Endodermal cell (in vitro differentiated cells): ENCODE results near the gene SPOCK1. TPM values are rescaled to one million over a fixed set of nuclear protein-coding genes. Genes with fewer than 3 reads are reported as not detected.

Experiments
- DNase-seq: peaks from one replicate; pipeline ENCODE4 v3.0.0-alpha.2; 2017
- H3K27ac ChIP-seq: 2 replicates; pipeline ENCODE4 v1.5.1; 2013; ENCODE audit warnings: mild to moderate bottlenecking, low read depth, low read length, moderate library complexity
- H3K27me3 ChIP-seq: 2 replicates; pipeline ENCODE4 v1.6.1; 2013; ENCODE audit warnings: mild to moderate bottlenecking, low read length, moderate library complexity; ENCODE audit not compliant: insufficient read depth, control insufficient read depth, poor library complexity, severe bottlenecking
- H3K36me3 ChIP-seq: 2 replicates; pipeline ENCODE4 v1.7.0; 2013; ENCODE audit warnings: mild to moderate bottlenecking, low read length, moderate library complexity; ENCODE audit not compliant: control insufficient read depth, insufficient read depth
- H3K4me1 ChIP-seq: one replicate; pipeline ENCODE4 v1.7.0; 2013; ENCODE audit warnings: low read length; ENCODE audit not compliant: control insufficient read depth, insufficient read depth
- H3K4me3 ChIP-seq: 2 replicates; pipeline ENCODE4 v1.5.1; 2013; ENCODE audit warnings: mild to moderate bottlenecking, low read length, moderate library complexity
- H3K9ac ChIP-seq: 2 replicates; pipeline ENCODE4 v1.6.1; 2013; ENCODE audit warnings: mild to moderate bottlenecking, low read length, moderate library complexity; ENCODE audit not compliant: poor library complexity, severe bottlenecking; ENCODE audit errors: extremely low read depth
- H3K9me3 ChIP-seq: 2 replicates; pipeline ENCODE4 v1.6.1; 2013; ENCODE audit warnings: mild to moderate bottlenecking, low read length, moderate library complexity; ENCODE audit not compliant: control insufficient read depth
- H3K27ac Mint-ChIP-seq: 2 replicates; pipeline ENCODE4 v1.8.0; 2020; ENCODE audit warnings: mixed read lengths
- H3K27me3 Mint-ChIP-seq: 2 replicates; pipeline ENCODE4 v1.8.0; 2021; ENCODE audit warnings: mild to moderate bottlenecking, mixed read lengths; ENCODE audit not compliant: insufficient read depth
- H3K36me3 Mint-ChIP-seq: 2 replicates; pipeline ENCODE4 v1.8.0; 2020; ENCODE audit warnings: low read depth, mixed read lengths
- H3K4me1 Mint-ChIP-seq: 2 replicates; pipeline ENCODE4 v1.8.0; 2020; ENCODE audit warnings: mixed read lengths
- H3K4me3 Mint-ChIP-seq: 2 replicates; pipeline ENCODE4 v1.8.0; 2020; ENCODE audit warnings: mild to moderate bottlenecking, moderate library complexity, mixed read lengths
- H3K9me3 Mint-ChIP-seq: 2 replicates; pipeline ENCODE4 v1.8.0; 2020; ENCODE audit warnings: mild to moderate bottlenecking, mixed read lengths
- WGBS, 2 experiments: methylation state at CpG; one replicate each; pipeline versions ENCODE4 v1.1.5 to v1.1.7; 2013; ENCODE audit warnings: missing lambda C conversion rate in 2 of 2, mixed read lengths in 1 of 2; ENCODE audit not compliant: insufficient coverage in 1 of 2, insufficient read length in 1 of 2; 5-methylcytosine and 5-hydroxymethylcytosine counted together
- total RNA-seq, 2 donors: library from RNA; stranded (reverse); fragmentation: NEBNext Ultra II Directional in 1 of 2; extraction: Animal tissue kit (Norgen Biotek cat#: 25700) in 1 of 2; gene quantifications; 2 replicates in 1 of 2; 3 replicates in 1 of 2; pipeline ENCODE4 v1.2.1, GENCODE V29; 2021
- TF ChIP-seq, protein P1 (sequence below): fragments of 200-600 bp; sonication (generic); conservative IDR thresholded peaks from 2 replicates; pipeline ENCODE4 v1.5.0; 2021; ENCODE audit warnings: antibody characterized with exemption, mild to moderate bottlenecking

Gene SPOCK1
- total RNA-seq, 2 donors from 2014 or later, result 25.8 to 39.8 TPM

DNA sequence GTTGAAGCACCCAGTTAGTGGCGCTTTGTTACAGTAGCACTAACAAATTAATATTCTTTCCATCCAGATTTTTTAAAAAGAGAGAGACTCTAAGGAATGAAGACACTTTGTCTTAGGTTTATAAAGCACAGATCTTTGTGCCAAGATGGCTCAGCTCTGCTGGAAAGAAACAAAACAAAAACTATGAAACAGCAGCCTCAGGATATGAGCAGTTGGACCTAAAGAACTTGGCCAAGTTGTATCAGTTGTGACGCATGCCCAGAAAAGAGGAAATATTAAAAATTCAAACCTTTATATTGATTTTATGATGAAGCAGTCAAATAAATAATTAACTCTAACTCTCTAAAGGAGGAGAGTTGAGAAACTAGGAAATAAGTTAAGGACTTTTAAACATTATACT, 427.2 kb downstream of the SPOCK1 start:
- WGBS, 2 experiments, result 91 to 100% methylated on average over 1 to 2 of the region's 2 CpGs

DNA sequence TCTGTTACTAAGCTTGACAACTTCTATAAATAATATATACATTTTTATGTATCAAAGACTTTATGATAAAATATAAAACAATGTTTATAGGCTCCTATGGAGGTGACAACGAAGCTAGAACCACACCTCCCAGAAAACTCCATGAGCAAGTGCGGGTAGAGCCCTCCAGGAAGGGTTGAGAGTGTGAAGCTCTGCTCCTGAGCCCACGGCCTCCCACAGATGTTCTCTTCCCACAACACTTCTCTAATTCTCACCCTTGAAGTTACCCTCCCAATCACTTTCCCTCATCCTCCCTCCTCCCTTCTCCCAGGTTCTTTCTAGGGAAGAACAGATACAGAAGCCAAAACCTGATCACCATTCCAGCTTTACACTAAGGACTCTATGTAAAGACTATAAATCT, 427.6 kb downstream of the SPOCK1 start:
- H3K36me3 ChIP-seq, result no peaks in the 10 kb centered on the region
- no peak for DNase-seq
- TF ChIP-seq, protein P1, sequence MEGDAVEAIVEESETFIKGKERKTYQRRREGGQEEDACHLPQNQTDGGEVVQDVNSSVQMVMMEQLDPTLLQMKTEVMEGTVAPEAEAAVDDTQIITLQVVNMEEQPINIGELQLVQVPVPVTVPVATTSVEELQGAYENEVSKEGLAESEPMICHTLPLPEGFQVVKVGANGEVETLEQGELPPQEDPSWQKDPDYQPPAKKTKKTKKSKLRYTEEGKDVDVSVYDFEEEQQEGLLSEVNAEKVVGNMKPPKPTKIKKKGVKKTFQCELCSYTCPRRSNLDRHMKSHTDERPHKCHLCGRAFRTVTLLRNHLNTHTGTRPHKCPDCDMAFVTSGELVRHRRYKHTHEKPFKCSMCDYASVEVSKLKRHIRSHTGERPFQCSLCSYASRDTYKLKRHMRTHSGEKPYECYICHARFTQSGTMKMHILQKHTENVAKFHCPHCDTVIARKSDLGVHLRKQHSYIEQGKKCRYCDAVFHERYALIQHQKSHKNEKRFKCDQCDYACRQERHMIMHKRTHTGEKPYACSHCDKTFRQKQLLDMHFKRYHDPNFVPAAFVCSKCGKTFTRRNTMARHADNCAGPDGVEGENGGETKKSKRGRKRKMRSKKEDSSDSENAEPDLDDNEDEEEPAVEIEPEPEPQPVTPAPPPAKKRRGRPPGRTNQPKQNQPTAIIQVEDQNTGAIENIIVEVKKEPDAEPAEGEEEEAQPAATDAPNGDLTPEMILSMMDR, result no peak
- H3K9ac ChIP-seq, result no peak overlapping the region
- Mint-ChIP-seq H3K9me3 (peaks cover 3% of the 10 kb centered on the region), H3K27ac (no peak overlapping the region), H3K4me3 (no peak overlapping the region), H3K4me1 (peaks cover 43% of the 10 kb centered on the region), H3K27me3 (peaks cover 19% of the 10 kb centered on the region), H3K36me3 (no peaks in the 10 kb centered on the region)
- H3K4me3 ChIP-seq, result no peak overlapping the region
- WGBS, 2 experiments, result 47 to 83% methylated on average over 1 to 3 of the region's 3 CpGs
- no peaks in the 10 kb centered on the region for H3K9me3 ChIP-seq
- peaks cover 36% of the 10 kb centered on the region for H3K4me1 ChIP-seq
- peaks cover 18% of the 10 kb centered on the region for H3K27me3 ChIP-seq
- no peak overlapping the region for H3K27ac ChIP-seq

More for the DNA sequence above, 427.2 kb downstream of the SPOCK1 start:
- H3K27me3 Mint-ChIP-seq, result peaks cover 19% of the 10 kb centered on the region
- no peak overlapping the region for H3K27ac ChIP-seq
- no peak overlapping the region for H3K4me3 Mint-ChIP-seq
- no peak for DNase-seq
- no peak overlapping the region for H3K4me3 ChIP-seq
- peaks cover 36% of the 10 kb centered on the region for H3K4me1 ChIP-seq
- H3K27me3 ChIP-seq, result peaks cover 18% of the 10 kb centered on the region
- no peaks in the 10 kb centered on the region for H3K9me3 ChIP-seq
- H3K9ac ChIP-seq, result no peak overlapping the region
- H3K36me3 Mint-ChIP-seq, result no peaks in the 10 kb centered on the region
- no peaks in the 10 kb centered on the region for H3K36me3 ChIP-seq
- no peak overlapping the region for H3K27ac Mint-ChIP-seq
- TF ChIP-seq, protein P1, result no peak
- peaks cover 3% of the 10 kb centered on the region for H3K9me3 Mint-ChIP-seq
- H3K4me1 Mint-ChIP-seq, result peaks cover 43% of the 10 kb centered on the region

DNA sequence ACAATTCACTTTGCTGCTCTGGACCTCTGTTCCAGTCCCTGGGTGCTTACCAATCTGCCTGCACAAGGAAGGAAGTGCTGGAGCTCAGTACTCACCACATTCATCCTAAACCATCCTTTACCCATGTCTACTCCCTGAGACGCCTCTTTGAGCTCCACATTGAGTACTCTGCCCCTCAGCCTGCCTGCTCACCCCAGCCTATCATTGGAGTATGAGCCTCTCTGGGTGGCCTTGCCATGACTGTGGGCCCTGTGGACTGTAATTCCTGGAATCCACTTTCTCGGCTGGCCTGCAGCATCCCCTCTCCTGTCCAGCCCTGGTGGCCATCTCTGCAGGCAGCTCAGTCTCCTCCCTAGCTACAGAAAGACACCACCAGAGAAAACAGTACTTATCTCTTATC, 428.6 kb downstream of the SPOCK1 start:
- Mint-ChIP-seq H3K27ac (no peak overlapping the region), H3K9me3 (peaks cover 3% of the 10 kb centered on the region), H3K4me1 (peaks cover 40% of the 10 kb centered on the region), H3K27me3 (peaks cover 19% of the 10 kb centered on the region), H3K4me3 (no peak overlapping the region), H3K36me3 (no peaks in the 10 kb centered on the region)
- no peak for DNase-seq
- TF ChIP-seq, protein P1, result peak; percentile 19
- H3K27me3 ChIP-seq, result peaks cover 18% of the 10 kb centered on the region
- no peak overlapping the region for H3K27ac ChIP-seq
- H3K9ac ChIP-seq, result no peak overlapping the region
- 96 to 100% methylated on average over 1 to 2 of the region's 2 CpGs for WGBS, 2 experiments
- no peaks in the 10 kb centered on the region for H3K36me3 ChIP-seq
- no peaks in the 10 kb centered on the region for H3K9me3 ChIP-seq
- H3K4me3 ChIP-seq, result no peak overlapping the region
- H3K4me1 ChIP-seq, result peaks cover 30% of the 10 kb centered on the region
